Measurements from ENCODE around the gene SLC9A3.

The SLC9A3 gene

GRCh38 chr5:431001-431710 lies 93.1 kb downstream of the SLC9A3 start:
- H3K4ac ChIP-seq (ENCODE audit: low read depth, low read length), result no peak overlapping the region
- no peak overlapping the region for H3K4me2 ChIP-seq (ENCODE audit: low read length)
- WGBS (ENCODE audit: extremely low coverage, insufficient coverage, low lambda C conversion rate), result no CpG with 5 or more reads among the region's 18 CpGs
- no peaks in the 10 kb centered on the region for H3K36me3 ChIP-seq (ENCODE audit: control insufficient read depth, insufficient read depth, low read length)
- DNase-seq, result peak; percentile 65
- H3K18ac ChIP-seq (ENCODE audit: low read length), result no peak overlapping the region
- H3K27me3 ChIP-seq (ENCODE audit: insufficient read depth, low read length, poor library complexity), result no peaks in the 10 kb centered on the region
- no peak overlapping the region for H2BK5ac ChIP-seq (ENCODE audit: low read length)
- no peak overlapping the region for H2AK5ac ChIP-seq (ENCODE audit: low read length)
- no peak overlapping the region for H4K5ac ChIP-seq (ENCODE audit: low read length)
- no peak overlapping the region for H3K4me3 ChIP-seq (ENCODE audit: low read length)
- H3K9ac ChIP-seq (ENCODE audit: low read length), result no peak overlapping the region
- no peak overlapping the region for H3K56ac ChIP-seq (ENCODE audit: low read length)
- H3K4me1 ChIP-seq (ENCODE audit: control insufficient read depth, low read depth, low read length), result no peaks in the 10 kb centered on the region
- H2BK15ac ChIP-seq (replicated peaks; ENCODE audit: low read depth), result no peak overlapping the region
- H3K27ac ChIP-seq (ENCODE audit: low read depth, low read length), result no peak overlapping the region
- no peak overlapping the region for H4K8ac ChIP-seq (ENCODE audit: low read depth, low read length)
- H3K79me2 ChIP-seq (ENCODE audit: control insufficient read depth, insufficient read depth, low read length), result no peaks in the 10 kb centered on the region
- H2BK120ac ChIP-seq (ENCODE audit: low read depth, low read length), result no peak overlapping the region
- no peak overlapping the region for H3K23ac ChIP-seq (ENCODE audit: low read length)
- no peaks in the 10 kb centered on the region for H3K79me1 ChIP-seq (ENCODE audit: low read length)

- Histone ChIP-seq H3K23ac (ENCODE audit: low read length) (no peak overlapping the region), H2BK15ac (replicated peaks; ENCODE audit: low read depth) (no peak overlapping the region), H3K27ac (ENCODE audit: low read depth, low read length) (no peak overlapping the region), H2BK5ac (ENCODE audit: low read length) (no peak overlapping the region), H4K8ac (ENCODE audit: low read depth, low read length) (no peak overlapping the region), H3K4ac (ENCODE audit: low read depth, low read length) (no peak overlapping the region), H3K27me3 (ENCODE audit: insufficient read depth, low read length, poor library complexity) (no peaks in the 10 kb centered on the region), H3K4me1 (ENCODE audit: control insufficient read depth, low read depth, low read length) (no peaks in the 10 kb centered on the region), H3K79me2 (ENCODE audit: control insufficient read depth, insufficient read depth, low read length) (no peaks in the 10 kb centered on the region), H2AK5ac (ENCODE audit: low read length) (no peak overlapping the region), H2BK120ac (ENCODE audit: low read depth, low read length) (no peak overlapping the region), H3K4me3 (ENCODE audit: low read length) (no peak overlapping the region), H3K4me2 (ENCODE audit: low read length) (no peak overlapping the region), H3K18ac (ENCODE audit: low read length) (no peak overlapping the region), H3K9ac (ENCODE audit: low read length) (no peak overlapping the region), H3K56ac (ENCODE audit: low read length) (no peak overlapping the region), H4K5ac (ENCODE audit: low read length) (no peak overlapping the region), H3K79me1 (ENCODE audit: low read length) (no peaks in the 10 kb centered on the region), H3K36me3 (ENCODE audit: control insufficient read depth, insufficient read depth, low read length) (no peaks in the 10 kb centered on the region)
- no peak for DNase-seq
- no CpG with 5 or more reads among the region's 25 CpGs for WGBS (ENCODE audit: extremely low coverage, insufficient coverage, low lambda C conversion rate)
These were observed 93.9 kb downstream of the SLC9A3 start for GRCh38 chr5:430214-430925.

GRCh38 chr5:429453-430188 lies 94.6 kb downstream of the SLC9A3 start:
- no peak overlapping the region for H4K5ac ChIP-seq (ENCODE audit: low read length)
- H3K4ac ChIP-seq (ENCODE audit: low read depth, low read length), result no peak overlapping the region
- H2AK5ac ChIP-seq (ENCODE audit: low read length), result no peak overlapping the region
- no peak overlapping the region for H4K8ac ChIP-seq (ENCODE audit: low read depth, low read length)
- no peak overlapping the region for H3K23ac ChIP-seq (ENCODE audit: low read length)
- no peak overlapping the region for H3K56ac ChIP-seq (ENCODE audit: low read length)
- no CpG with 5 or more reads among the region's 35 CpGs for WGBS (ENCODE audit: extremely low coverage, insufficient coverage, low lambda C conversion rate)
- H3K9ac ChIP-seq (ENCODE audit: low read length), result no peak overlapping the region
- no peak overlapping the region for H2BK15ac ChIP-seq (replicated peaks; ENCODE audit: low read depth)
- H3K36me3 ChIP-seq (ENCODE audit: control insufficient read depth, insufficient read depth, low read length), result no peaks in the 10 kb centered on the region
- no peak overlapping the region for H3K4me3 ChIP-seq (ENCODE audit: low read length)
- no peak overlapping the region for H3K4me2 ChIP-seq (ENCODE audit: low read length)
- H3K4me1 ChIP-seq (ENCODE audit: control insufficient read depth, low read depth, low read length), result no peaks in the 10 kb centered on the region
- no peaks in the 10 kb centered on the region for H3K27me3 ChIP-seq (ENCODE audit: insufficient read depth, low read length, poor library complexity)
- H2BK5ac ChIP-seq (ENCODE audit: low read length), result no peak overlapping the region
- no peak for DNase-seq
- no peaks in the 10 kb centered on the region for H3K79me1 ChIP-seq (ENCODE audit: low read length)
- no peaks in the 10 kb centered on the region for H3K79me2 ChIP-seq (ENCODE audit: control insufficient read depth, insufficient read depth, low read length)
- no peak overlapping the region for H3K18ac ChIP-seq (ENCODE audit: low read length)
- no peak overlapping the region for H3K27ac ChIP-seq (ENCODE audit: low read depth, low read length)
- H2BK120ac ChIP-seq (ENCODE audit: low read depth, low read length), result no peak overlapping the region

GRCh38 chr5:428754-429452 lies 95.3 kb downstream of the SLC9A3 start:
- Histone ChIP-seq H3K4me2 (ENCODE audit: low read length) (no peak overlapping the region), H4K8ac (ENCODE audit: low read depth, low read length) (no peak overlapping the region)

GRCh38 chr5:428219-428618 lies 96.0 kb downstream of the SLC9A3 start:
- Histone ChIP-seq H3K4me3 (ENCODE audit: low read length) (no peak overlapping the region), H3K4me2 (ENCODE audit: low read length) (no peak overlapping the region), H3K27ac (ENCODE audit: low read depth, low read length) (no peak overlapping the region), H2BK5ac (ENCODE audit: low read length) (no peak overlapping the region), H2BK15ac (replicated peaks; ENCODE audit: low read depth) (no peak overlapping the region), H3K56ac (ENCODE audit: low read length) (no peak overlapping the region), H3K4me1 (ENCODE audit: control insufficient read depth, low read depth, low read length) (no peaks in the 10 kb centered on the region), H3K4ac (ENCODE audit: low read depth, low read length) (no peak overlapping the region), H3K79me2 (ENCODE audit: control insufficient read depth, insufficient read depth, low read length) (no peaks in the 10 kb centered on the region), H3K23ac (ENCODE audit: low read length) (no peak overlapping the region), H3K9ac (ENCODE audit: low read length) (no peak overlapping the region), H3K18ac (ENCODE audit: low read length) (no peak overlapping the region), H4K5ac (ENCODE audit: low read length) (no peak overlapping the region), H3K79me1 (ENCODE audit: low read length) (no peaks in the 10 kb centered on the region), H2AK5ac (ENCODE audit: low read length) (no peak overlapping the region), H4K8ac (ENCODE audit: low read depth, low read length) (no peak overlapping the region), H2BK120ac (ENCODE audit: low read depth, low read length) (no peak overlapping the region), H3K36me3 (ENCODE audit: control insufficient read depth, insufficient read depth, low read length) (no peaks in the 10 kb centered on the region), H3K27me3 (ENCODE audit: insufficient read depth, low read length, poor library complexity) (no peaks in the 10 kb centered on the region)
- DNase-seq, result no peak
- WGBS (ENCODE audit: extremely low coverage, insufficient coverage, low lambda C conversion rate), result no CpG with 5 or more reads among the region's 11 CpGs

More at GRCh38 chr5:428754-429452, 95.3 kb downstream of the SLC9A3 start:
- Histone ChIP-seq H2AK5ac (ENCODE audit: low read length) (no peak overlapping the region), H3K23ac (ENCODE audit: low read length) (no peak overlapping the region), H3K79me2 (ENCODE audit: control insufficient read depth, insufficient read depth, low read length) (no peaks in the 10 kb centered on the region), H3K27me3 (ENCODE audit: insufficient read depth, low read length, poor library complexity) (no peaks in the 10 kb centered on the region), H4K5ac (ENCODE audit: low read length) (no peak overlapping the region), H3K27ac (ENCODE audit: low read depth, low read length) (no peak overlapping the region), H3K18ac (ENCODE audit: low read length) (no peak overlapping the region), H3K56ac (ENCODE audit: low read length) (no peak overlapping the region), H3K9ac (ENCODE audit: low read length) (no peak overlapping the region), H2BK5ac (ENCODE audit: low read length) (no peak overlapping the region), H3K79me1 (ENCODE audit: low read length) (no peaks in the 10 kb centered on the region), H3K4ac (ENCODE audit: low read depth, low read length) (no peak overlapping the region), H2BK15ac (replicated peaks; ENCODE audit: low read depth) (no peak overlapping the region), H3K4me1 (ENCODE audit: control insufficient read depth, low read depth, low read length) (no peaks in the 10 kb centered on the region), H3K4me3 (ENCODE audit: low read length) (no peak overlapping the region), H3K36me3 (ENCODE audit: control insufficient read depth, insufficient read depth, low read length) (no peaks in the 10 kb centered on the region), H2BK120ac (ENCODE audit: low read depth, low read length) (no peak overlapping the region)
- DNase-seq, result no peak
- WGBS (ENCODE audit: extremely low coverage, insufficient coverage, low lambda C conversion rate), result no CpG with 5 or more reads among the region's 22 CpGs
